ENCODE measurements around the gene PIGV. TPM values are rescaled to one million over a fixed set of nuclear protein-coding genes. Genes with fewer than 3 reads are reported as not detected.
"Not testable (repeated sequence)": the region's sequence is repeated elsewhere in the genome, so short reads cannot be mapped to it uniquely, and the experiment has no call there.

Gene PIGV
- total RNA-seq, 1 donor from 2014 or later, result 7.1 TPM

DNA sequence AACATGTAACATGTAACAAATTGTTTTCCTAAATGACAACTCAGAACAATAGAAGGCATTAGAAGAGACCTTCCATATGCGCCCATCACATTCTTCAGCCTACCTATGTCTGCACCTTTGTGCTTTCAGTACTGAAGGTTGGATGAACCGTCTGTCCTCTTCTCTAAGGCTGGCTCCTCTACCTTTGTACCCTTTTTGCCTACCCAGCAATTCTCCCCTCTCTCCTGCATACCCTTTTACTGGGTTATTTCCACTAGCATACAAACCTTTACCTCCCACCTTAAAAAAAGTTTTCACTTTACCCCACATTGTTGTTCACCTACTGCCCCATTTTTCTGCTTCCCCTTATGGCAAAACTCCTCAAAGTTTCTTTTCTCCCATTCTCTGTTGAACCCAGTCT lies 5.2 kb downstream of the PIGV start:
- no peak for DNase-seq (ENCODE audit: low read depth in 2 of 2)

DNA sequence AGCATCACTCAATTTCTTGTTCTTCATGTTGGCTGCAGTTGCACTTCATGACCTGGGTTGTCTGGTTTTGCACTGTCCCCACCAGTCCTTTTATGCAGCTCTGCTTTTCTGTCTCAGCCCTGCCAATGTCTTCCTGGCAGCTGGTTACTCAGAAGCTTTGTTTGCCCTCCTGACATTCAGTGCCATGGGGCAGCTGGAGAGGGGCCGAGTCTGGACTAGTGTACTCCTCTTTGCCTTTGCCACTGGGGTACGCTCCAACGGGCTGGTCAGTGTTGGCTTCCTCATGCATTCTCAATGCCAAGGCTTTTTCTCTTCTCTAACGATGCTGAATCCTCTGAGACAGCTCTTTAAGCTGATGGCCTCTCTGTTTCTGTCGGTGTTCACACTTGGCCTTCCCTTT lies 6.6 kb downstream of the PIGV start:
- DNase-seq (ENCODE audit: low read depth in 2 of 2), result no peak

DNA sequence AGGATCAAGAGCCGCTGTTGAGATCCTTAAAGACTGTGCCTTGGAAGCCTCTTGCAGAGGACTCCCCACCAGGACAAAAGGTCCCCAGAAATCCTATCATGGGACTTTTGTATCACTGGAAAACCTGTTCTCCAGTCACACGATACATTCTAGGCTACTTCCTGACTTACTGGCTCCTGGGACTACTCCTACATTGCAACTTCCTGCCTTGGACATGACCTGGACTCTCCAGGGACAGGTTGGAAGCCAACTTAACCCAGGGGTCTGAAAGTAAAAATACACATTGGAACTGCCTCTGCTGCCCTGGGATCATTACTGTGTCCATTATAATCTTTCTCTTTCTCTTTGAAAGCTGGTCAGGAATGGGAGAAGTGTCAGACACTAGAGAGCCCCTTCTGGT lies 9.9 kb downstream of the PIGV start:
- DNase-seq (ENCODE audit: low read depth in 2 of 2), result no peak

DNA sequence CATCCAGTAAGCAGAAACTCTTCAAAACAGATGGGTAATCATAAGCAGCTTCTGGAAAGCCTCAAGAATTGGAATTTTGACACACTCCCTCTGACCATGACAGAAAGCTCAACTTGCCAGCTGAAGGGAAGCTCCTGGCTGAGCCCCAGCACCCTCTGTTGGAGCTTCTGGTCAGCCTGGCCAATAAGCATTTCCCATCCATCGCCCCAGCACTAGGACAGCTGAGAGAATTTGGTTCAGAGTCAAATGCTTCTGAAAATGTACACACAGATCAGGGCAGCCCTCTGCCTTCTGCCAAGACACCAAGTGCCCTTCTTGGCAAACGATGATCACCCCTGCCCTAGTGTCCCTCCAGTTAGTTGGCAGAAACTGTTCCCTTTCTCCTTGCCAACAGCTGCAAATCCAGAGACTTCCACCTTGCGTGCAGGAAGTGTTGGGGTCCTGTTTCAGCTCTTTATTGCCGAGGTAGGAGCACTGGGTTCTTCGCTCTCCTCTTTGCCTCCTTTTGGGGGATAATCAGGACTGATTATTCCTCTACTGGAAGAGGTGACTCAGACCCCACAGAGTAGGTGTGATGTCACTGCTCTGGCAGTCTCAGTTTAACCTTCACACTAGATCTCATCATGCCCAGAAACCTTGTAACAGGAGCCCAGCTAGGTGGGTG lies 11.9 kb downstream of the PIGV start:
- peak; percentile 41 to 55 for DNase-seq (ENCODE audit: low read depth in 2 of 2)

DNA sequence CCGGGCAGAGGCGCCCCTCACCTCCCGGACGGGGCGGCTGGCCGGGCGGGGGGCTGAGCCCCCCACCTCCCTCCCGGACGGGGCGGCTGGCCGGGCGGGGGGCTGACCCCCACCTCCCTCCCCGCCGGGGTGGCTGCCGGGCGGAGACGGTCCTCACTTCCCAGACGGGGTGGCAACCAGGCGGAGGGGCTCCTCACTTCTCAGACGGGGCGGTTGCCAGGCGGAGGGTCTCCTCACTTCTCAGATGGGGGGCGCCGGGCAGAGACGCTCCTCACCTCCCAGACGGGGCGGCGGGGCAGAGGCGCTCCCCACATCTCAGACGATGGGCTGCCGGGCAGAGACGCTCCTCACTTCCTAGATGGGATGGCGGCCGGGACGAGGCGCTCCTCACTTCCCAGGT lies 16.2 kb downstream of the PIGV start:
- not testable (repeated sequence) for DNase-seq (ENCODE audit: low read depth in 2 of 2)

DNA sequence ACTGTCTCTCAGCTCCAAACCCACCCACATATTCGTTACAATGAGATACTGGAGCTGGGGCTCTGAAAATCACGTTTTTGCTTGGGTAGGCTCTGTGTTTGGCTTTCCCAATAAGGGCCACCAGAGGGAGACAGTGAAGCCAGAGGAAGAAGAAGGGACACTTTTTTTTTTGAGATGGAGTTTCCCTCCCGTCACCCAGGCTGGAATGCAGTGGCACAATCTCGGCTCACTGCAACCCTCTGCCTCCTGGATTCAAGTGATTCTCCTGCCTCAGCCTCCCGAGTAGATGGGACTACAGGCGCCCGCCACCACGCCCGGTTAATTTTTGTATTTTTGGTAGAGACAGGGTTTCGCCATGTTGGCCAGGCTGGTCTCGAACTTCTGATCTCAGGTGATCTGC lies 22.4 kb downstream of the PIGV start:
- peak; percentile 56 to 66 for DNase-seq (ENCODE audit: low read depth in 2 of 2)

DNA sequence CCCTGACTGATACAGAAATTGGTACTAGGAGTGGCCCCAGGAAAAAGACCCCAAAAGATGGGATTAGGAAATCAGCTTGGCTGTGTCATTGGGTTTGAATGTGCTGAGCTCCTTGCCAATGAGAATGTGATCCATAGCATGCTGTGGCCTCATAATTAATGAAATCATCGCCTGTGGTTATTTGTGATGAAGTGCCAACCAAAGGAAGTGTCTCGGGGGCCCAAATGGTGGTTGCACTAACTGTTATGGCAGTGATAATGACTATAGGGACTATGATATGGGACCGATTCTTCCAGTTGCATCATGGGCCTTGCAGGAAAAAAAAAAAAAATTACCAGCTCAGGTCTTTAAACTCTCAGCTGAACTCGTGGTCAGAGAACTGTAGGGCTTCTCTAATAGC lies 23.3 kb downstream of the PIGV start:
- no peak for DNase-seq (ENCODE audit: low read depth in 2 of 2)

DNA sequence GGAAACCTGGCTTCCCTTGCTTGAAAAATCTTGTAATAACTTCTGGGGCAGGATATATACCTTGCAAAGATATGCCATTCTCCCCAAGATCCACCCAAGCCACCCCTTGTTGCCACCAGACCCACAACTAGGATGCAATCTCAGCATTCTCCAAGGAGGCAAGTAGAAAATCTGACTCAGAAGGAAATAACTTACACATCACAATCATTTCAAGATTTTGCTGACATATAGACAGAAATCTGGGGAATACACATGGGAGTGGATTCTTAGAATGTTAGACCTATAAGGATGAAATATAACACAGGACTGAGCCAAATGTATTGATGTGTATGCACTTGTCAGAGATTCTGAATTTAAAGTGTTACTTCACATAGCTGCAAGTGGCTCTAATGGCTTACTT lies 24.0 kb downstream of the PIGV start:
- DNase-seq (ENCODE audit: low read depth in 2 of 2), result no peak

DNA sequence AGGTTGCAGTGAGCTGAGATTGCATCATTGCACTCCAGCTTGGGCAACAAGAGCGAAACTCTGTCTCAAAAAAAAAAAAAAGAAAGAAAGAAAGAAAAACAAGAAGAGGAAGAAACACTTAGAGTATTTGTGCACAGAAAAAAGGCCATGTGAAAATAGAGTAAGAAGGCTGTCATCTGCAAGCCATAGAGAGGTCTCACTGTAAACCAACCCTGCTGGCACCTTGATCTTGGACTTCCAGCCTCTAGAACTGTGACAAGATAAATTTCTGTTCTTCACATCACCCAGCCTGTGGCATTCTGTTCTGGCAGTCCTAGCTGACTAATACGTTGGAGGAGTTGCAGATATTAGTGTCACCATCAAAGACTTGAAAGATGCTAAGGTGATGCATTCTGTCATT lies 26.6 kb downstream of the PIGV start:
- no peak for DNase-seq (ENCODE audit: low read depth in 2 of 2)

DNA sequence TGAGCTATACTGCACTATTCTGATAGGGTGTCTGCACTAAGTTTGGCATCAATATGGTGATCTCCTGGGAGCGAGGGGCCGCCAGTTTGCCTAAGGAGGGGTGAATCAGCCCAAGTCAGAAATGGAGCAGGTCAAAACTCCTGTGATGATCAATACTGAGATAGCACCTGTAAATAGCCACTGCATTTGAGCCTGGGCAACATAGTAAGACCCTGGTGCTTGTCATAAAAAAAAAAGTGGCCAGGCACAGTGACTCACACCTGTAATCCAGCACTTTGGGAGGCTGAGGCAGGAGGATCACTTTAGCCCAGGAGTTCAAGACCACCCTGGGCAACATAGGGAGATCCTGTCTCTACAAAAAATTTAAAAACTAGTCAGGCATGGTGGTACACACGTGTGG lies 27.1 kb downstream of the PIGV start:
- DNase-seq (ENCODE audit: low read depth in 2 of 2), result no peak

DNA sequence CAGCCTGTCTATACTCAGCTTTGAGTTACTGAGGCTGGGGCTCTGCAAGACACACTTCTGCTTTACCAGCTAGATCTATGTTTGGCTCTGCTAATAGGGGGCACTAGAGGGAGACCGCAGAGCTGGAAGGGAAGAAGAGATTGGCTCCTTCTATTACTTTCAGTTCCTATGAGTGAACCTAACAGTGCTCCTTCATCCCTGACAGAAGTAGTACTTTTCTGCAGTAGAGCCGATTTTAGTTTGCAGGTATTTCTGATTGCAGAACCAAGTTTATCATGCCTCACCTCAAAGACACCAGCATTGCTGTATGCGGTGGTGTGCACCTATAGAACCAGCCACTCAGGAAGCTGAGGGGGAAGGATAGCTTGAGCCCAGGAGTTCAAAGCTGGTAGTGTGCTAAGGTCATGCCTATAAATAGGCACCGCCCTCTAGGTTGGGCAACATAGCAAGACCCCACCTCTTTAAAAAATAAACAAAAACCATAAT lies 33.1 kb downstream of the PIGV start:
- DNase-seq (ENCODE audit: low read depth in 2 of 2), result peak in 1 of 2 donors; percentile 26

DNA sequence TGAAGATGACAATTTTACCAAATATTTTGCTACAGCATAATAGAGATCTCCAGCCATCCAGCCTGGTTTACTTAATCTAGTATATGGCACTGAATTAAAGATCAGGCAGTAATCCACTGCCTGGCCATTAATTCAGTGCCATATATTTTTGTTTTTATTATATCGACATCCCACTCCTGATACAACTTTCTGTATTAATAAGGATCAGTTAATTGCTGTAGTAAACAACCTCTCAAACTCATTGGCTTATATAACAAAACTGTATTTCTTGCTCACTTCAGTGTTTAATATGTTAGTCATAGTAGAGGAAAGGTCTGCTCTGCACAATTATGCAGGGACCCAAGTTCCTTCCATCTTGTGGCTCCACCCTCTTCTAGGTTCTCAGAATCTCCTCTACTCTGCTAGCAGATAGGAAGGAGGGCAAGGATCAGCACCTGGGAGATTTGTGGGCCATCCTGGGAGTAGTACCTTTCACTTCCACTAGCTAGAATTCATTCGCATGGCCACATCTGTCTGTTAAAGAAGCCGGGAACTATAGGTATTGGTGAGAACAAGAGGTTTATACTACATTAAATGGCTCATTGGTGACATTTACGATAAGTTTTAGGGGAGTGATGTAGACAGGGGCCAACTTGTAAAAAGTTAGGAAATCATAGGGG lies 35.1 kb downstream of the PIGV start:
- no peak for DNase-seq (ENCODE audit: low read depth in 2 of 2)

DNA sequence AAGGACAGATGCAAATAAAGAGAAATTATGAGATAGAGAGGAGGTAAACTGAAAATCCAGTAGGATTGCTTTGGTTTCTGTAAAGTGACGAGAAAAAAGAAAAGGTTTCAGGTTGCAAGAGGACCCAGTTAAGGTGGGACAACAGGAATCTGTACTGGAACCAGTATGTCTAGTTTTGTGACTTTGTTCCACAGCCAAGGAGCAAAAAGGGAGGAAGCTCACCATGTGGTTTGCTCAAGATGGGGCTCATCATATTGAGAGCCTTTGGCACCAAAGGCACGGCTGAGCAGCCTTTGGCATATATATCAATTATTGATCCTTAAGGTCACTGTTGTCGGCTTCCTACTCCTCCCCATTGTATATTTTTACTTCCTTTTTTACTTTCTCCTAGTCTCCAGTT lies 37.0 kb downstream of the PIGV start:
- no peak for DNase-seq (ENCODE audit: low read depth in 2 of 2)

DNA sequence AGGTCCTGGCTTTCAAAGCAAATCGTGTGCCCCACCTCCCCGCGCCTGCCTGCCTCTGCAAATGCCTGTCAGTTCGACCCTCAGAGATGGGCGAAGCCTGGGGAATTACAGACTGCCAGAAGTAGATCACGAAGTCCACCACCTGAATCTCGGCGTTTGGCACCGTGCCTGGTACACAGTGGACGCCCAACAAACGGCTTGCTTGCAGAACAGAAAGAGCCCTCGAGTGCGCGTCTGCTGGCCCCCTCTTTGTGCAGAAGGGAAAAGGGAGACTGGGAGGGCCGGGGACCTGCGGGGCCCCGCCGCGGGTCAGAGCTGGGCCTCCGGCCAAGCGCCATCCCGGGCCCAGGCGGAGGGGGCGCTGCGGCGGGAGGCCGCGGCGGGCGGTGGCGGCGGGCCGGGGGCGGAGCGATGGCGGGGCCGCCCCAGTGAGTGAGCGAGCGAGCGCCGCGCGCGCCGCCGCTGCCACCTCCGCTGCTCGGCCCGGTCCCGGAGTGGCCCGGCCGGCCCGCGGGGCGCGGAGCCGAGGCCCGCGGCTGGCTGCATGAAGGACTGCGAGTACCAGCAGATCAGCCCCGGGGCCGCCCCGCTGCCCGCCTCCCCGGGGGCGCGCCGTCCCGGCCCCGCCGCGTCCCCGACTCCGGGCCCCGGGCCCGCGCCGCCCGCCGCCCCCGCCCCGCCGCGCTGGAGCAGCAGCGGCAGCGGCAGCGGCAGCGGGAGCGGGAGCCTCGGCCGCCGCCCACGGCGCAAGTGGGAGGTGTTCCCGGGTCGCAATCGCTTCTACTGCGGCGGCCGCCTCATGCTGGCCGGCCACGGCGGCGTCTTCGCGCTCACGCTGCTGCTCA lies 38.7 kb downstream of the PIGV start, which contains the start of gene ZDHHC18:
ZDHHC18 (plus strand) TSS at position 428 of the 845 bp plus-strand sequence; CDS start at position 545, 117 bp downstream.
- DNase-seq (ENCODE audit: low read depth in 2 of 2), result peak; percentile 56 to 68

DNA sequence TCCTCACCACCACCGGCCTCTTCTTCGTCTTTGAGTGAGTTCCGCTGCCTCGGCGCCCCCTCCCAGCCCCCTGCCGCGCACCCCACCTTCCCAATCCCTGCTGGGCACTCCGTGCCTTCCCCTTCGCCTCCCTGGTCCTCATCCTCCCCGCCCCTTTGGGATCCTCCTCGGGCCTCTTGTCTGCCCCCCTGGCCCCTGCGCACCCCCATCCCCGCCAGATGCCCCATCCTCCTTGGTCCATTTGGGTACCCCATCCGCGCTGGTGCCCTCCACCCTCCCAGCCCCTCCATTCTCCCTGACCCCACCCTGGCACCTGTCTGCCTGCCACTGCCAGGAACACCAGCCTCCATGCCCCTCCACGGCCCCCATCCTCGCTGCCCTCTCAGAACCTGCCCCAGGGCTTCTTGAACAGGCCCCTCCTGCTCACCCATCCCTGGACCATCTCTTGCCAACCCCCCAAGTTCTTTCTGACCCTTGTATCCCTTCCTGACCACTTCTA lies 39.4 kb downstream of the PIGV start:
- no peak for DNase-seq (ENCODE audit: low read depth in 2 of 2)

DNA sequence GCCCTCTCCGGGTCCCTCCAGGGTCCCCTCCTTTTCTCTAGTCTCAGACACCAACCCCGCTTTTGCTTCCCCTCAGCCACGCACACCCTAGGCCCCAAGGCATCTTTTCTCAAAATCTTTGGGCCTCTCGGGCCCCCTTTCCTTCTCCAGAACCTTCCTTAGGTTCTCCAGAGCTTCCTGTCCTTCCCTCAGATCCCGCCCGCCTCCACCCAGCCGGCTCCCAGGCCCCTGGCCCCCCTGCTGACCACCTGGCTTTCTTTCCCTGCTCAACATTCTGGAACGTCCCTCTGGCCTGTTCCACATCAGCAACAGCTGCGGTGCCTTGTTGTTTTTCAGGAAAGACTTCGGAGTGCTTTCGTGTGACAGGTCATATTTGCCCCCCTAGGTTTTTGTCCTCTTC lies 39.9 kb downstream of the PIGV start:
- DNase-seq (ENCODE audit: low read depth in 2 of 2), result no peak

DNA sequence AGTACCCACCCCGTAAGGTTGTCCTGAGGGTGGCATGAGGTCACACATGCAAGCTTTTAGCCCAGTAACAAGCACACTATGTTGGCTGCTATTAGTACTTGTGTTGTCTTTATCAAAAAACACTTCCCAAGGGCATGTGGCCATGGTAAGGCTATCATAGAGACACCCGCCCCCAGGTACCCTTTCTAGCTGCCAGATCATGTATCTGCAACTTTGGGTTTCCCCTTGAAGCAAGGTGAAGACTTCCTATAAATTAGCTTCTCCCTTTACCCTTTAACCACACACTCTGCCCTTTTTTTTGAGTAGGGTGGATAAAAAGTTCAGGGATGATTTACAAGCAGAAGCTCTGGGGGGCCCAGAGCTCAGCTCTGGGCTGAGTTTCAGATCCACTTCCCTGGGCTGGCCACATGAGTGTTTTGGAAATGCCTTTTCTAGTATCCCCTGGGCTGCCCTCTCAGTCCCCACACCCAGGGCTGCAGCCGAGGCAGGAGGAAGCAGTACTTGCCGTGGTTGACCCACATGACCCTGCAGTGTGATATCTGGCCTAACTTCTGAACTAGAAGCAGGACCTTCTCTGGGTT lies 40.8 kb downstream of the PIGV start:
- no peak for DNase-seq (ENCODE audit: low read depth in 2 of 2)

DNA sequence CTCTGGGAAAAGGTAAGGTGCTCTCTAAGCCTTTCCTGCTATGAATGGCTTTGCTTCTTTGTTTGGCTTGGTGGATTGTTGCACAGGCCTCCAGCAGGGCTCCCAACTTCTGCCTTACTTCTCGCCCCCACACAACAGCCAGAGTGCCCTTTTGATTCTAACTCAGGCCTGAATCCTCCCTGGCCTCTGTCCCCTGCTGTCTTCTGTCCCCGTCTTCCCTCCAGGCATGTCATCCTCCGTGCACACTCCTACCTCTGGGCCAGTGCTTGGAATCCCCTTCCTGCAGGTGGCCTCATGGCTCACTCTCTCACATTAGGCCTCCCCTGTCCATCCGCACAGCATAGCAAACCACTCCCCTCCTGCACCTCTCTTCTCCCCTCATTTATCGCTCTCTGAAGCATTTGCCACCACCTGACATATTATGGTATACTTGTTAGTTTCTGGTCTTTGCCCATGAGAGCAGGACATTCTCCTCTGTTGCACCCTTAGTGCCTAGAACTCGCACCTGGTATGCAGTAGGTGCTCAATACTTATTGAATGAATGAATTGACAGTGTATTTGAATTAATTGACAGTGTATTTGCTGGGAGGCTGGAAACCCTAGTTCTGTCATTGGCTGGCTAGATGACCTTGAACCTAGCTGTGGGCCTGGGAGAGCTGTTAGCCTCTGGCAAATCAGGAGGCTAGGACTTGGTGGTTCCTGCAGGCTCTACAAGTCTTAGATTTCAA lies 41.6 kb downstream of the PIGV start:
- no peak for DNase-seq (ENCODE audit: low read depth in 2 of 2)

DNA sequence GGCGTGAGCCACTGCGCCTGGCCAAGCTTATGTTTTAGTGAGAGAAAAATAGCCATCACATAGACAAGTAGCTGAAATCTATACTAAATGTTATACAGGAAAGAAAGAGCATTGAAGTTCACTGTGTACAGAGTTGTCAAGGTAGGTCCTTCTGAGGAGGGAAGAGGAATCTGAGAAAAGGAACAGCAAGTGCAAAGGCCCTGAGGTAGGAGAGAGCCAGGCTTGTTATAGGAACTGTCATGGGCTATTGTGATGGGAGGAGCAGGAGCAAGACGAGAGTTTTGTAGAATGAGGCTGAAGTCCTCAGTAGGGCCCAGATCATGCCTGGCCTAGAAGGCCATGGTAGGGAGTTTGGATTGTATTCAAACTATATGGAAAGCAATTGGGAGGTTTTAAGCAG lies 43.3 kb downstream of the PIGV start:
- DNase-seq (ENCODE audit: low read depth in 2 of 2), result no peak

DNA sequence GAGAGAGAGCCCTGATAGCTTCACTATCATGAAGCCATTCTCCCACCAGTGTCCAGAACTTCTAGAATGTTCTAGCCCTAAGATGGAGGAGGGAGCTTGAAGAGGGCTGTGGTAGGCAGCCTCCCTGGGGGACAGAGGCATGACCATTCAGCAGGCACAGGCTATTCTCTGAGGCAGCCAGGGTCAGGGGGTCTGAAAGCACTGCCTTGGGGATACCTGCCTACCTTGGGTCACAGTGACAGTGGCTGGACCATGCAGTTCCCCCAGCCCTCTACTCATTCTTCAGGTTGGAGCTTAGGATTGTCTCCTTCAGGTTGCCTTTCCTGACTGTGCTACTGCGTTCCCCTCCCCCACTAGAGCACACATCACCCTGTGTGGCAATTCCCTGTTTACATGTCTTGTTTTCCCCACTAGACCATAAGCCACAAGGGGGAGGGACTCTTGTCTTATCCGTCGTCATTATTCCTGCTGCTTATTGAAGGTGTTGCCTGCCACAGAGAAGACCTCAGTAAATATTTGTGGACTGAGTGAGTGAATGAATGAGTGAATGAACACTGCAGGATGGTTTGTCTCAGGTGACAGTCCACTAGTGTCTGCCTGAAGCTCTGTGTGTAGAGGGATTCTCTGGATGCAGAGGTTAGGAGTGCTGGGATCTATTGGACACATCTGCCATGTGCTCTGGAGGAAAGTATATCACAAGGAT lies 43.9 kb downstream of the PIGV start:
- DNase-seq (ENCODE audit: low read depth in 2 of 2), result no peak
